Gastroesophageal sphincter (tissue), 4 donors: ENCODE measurements around the gene ITGBL1. TPM values are rescaled to one million over a fixed set of nuclear protein-coding genes. Genes with fewer than 3 reads are reported as not detected.

Source experiments
- ATAC-seq: fragments of 150-250 bp; one replicate; pipeline ENCODE4 v1.9.1; 2016; ENCODE audit warnings: mild to moderate bottlenecking, moderate library complexity
- H3K27ac ChIP-seq, 4 donors: fragments of 200-600 bp; sonication (generic) in 3 of 4; 1 replicate in 3 of 4; 2 replicates in 1 of 4; pipeline ENCODE4 v1.5.1; 2016 to 2019
- H3K27me3 ChIP-seq: fragments of 200-600 bp; sonication (generic); one replicate; pipeline ENCODE4 v1.5.1; 2019
- H3K36me3 ChIP-seq, 2 donors: fragments of 200-600 bp; sonication (generic); one replicate each; pipeline ENCODE4 v1.5.1; 2019; ENCODE audit warnings: control low read depth in 1 of 2
- H3K4me1 ChIP-seq, 3 donors: fragments of 200-600 bp; sonication (generic); 1 replicate in 2 of 3; 2 replicates in 1 of 3; pipeline ENCODE4 v1.5.1; 2016 to 2019; ENCODE audit warnings: control low read depth in 2 of 3
- H3K4me3 ChIP-seq, 2 donors: fragments of 200-600 bp; sonication (generic); one replicate each; pipeline ENCODE4 v1.5.1; 2019; ENCODE audit warnings: mild to moderate bottlenecking in 1 of 2, moderate library complexity in 1 of 2
- H3K9me3 ChIP-seq, 3 donors: fragments of 200-600 bp; sonication (generic); one replicate each; pipeline ENCODE4 v1.5.1; 2017 to 2019; ENCODE audit warnings: control low read depth in 2 of 3
- CTCF ChIP-seq, 4 experiments: fragments of 200-600 bp in 2 of 4; fragments of 450-650 bp in 2 of 4; sonication (generic) in 1 of 4; IDR thresholded peaks; one replicate each; pipeline ENCODE4 v1.5.1; 2017 to 2019; ENCODE audit warnings: antibody characterized with exemption in 4 of 4, mild to moderate bottlenecking in 2 of 4, moderate library complexity in 2 of 4
- EP300 ChIP-seq: sonication (generic); formaldehyde crosslinking; IDR thresholded peaks from one replicate; pipeline ENCODE4 v1.6.1; 2017; ENCODE audit warnings: antibody characterized with exemption, mild to moderate bottlenecking
- POLR2A ChIP-seq, 2 donors: fragments of 450-650 bp; IDR thresholded peaks; one replicate each; pipeline ENCODE4 v1.6.1; 2017; ENCODE audit warnings: antibody characterized with exemption in 2 of 2, mild to moderate bottlenecking in 2 of 2, moderate library complexity in 1 of 2
- POLR2AphosphoS5 ChIP-seq: sonication (generic); formaldehyde crosslinking; IDR thresholded peaks from one replicate; pipeline ENCODE4 v1.6.1; 2017; ENCODE audit warnings: antibody characterized with exemption
- WGBS, 2 donors: methylation state at CpG; one replicate each; pipeline ENCODE4 v1.1.5; 2018; ENCODE audit warnings: low coverage in 1 of 2; 5-methylcytosine and 5-hydroxymethylcytosine counted together
- total RNA-seq, 4 donors: library from RNA; depleted of rRNA; stranded (reverse); fragments of >200 nt; gene quantifications; one replicate each; pipeline ENCODE4 v1.1.0, GENCODE V29; 2016

Gene ITGBL1
- total RNA-seq, 4 donors from 2014 or later: 8.6 to 28.0 (median 12.8) TPM

- 86 to 93% methylated on average over 1 of the region's 1 CpG for WGBS, 2 donors
- Histone ChIP-seq H3K36me3 (no peaks in the 10 kb centered on the region), H3K4me3 (no peak overlapping the region), H3K9me3 (no peaks in the 10 kb centered on the region), H3K27ac (no peak overlapping the region), H3K27me3 (no peaks in the 10 kb centered on the region), H3K4me1 (no peaks in the 10 kb centered on the region)
- TF ChIP-seq EP300: no peak
- no peak for TF ChIP-seq POLR2A (IDR thresholded peaks at IDR 0.05)
- no peak for TF ChIP-seq POLR2AphosphoS5
- TF ChIP-seq CTCF (IDR thresholded peaks at IDR 0.05): no peak
- no peak for ATAC-seq
Measured at GRCh38 chr13:101749584-101749983, 297.1 kb downstream of the ITGBL1 start.

GRCh38 chr13:101751488-101751887 is 299.0 kb downstream of the ITGBL1 start:
- WGBS, 2 donors: 8 to 16% methylated on average over 3 of the region's 3 CpGs
- TF ChIP-seq CTCF (IDR thresholded peaks at IDR 0.05) (no peak), POLR2A (IDR thresholded peaks at IDR 0.05) (no peak), EP300 (no peak), POLR2AphosphoS5 (no peak)
- H3K4me1 ChIP-seq: no peaks in the 10 kb centered on the region
- no peaks in the 10 kb centered on the region for H3K27me3 ChIP-seq
- no peak overlapping the region for H3K27ac ChIP-seq
- H3K4me3 ChIP-seq: no peak overlapping the region
- no peak for ATAC-seq
- H3K36me3 ChIP-seq: no peaks in the 10 kb centered on the region
- no peaks in the 10 kb centered on the region for H3K9me3 ChIP-seq

GRCh38 chr13:101752432-101752831 is 300.0 kb downstream of the ITGBL1 start:
- H3K27ac ChIP-seq: no peak overlapping the region
- no peaks in the 10 kb centered on the region for H3K36me3 ChIP-seq
- H3K9me3 ChIP-seq: no peaks in the 10 kb centered on the region
- H3K27me3 ChIP-seq: no peaks in the 10 kb centered on the region
- no peak overlapping the region for H3K4me3 ChIP-seq
- no peak for ATAC-seq
- no peaks in the 10 kb centered on the region for H3K4me1 ChIP-seq
- 88 to 90% methylated on average over 3 of the region's 3 CpGs for WGBS, 2 donors
- TF ChIP-seq EP300 (no peak), POLR2AphosphoS5 (no peak), CTCF (IDR thresholded peaks at IDR 0.05) (no peak), POLR2A (IDR thresholded peaks at IDR 0.05) (no peak)

- no peaks in the 10 kb centered on the region for H3K4me1 ChIP-seq
- TF ChIP-seq POLR2A (IDR thresholded peaks at IDR 0.05): no peak
- TF ChIP-seq CTCF (IDR thresholded peaks at IDR 0.05): no peak
- TF ChIP-seq POLR2AphosphoS5: no peak
- no peak for TF ChIP-seq EP300
- no peaks in the 10 kb centered on the region for H3K27me3 ChIP-seq
- no peak for ATAC-seq
- 64 to 69% methylated on average over 4 to 6 of the region's 6 CpGs for WGBS, 2 donors
- no peaks in the 10 kb centered on the region for H3K9me3 ChIP-seq
- H3K27ac ChIP-seq: no peak overlapping the region
- no peaks in the 10 kb centered on the region for H3K36me3 ChIP-seq
- H3K4me3 ChIP-seq: no peak overlapping the region
Measured at GRCh38 chr13:101755228-101755887, 302.9 kb downstream of the ITGBL1 start.

GRCh38 chr13:101757446-101758039 is 305.1 kb downstream of the ITGBL1 start:
- TF ChIP-seq POLR2A (IDR thresholded peaks at IDR 0.05) (no peak), EP300 (no peak), CTCF (IDR thresholded peaks at IDR 0.05) (peak in 3 of 4 experiments; percentile 50 to 67 (median 52))
- H3K4me1 ChIP-seq: no peaks in the 10 kb centered on the region
- no peak overlapping the region for H3K27ac ChIP-seq
- H3K4me3 ChIP-seq: no peak overlapping the region
- 7 to 10% methylated on average over 1 of the region's 1 CpG for WGBS, 2 donors
- H3K36me3 ChIP-seq: no peaks in the 10 kb centered on the region
- peak; percentile 62 for ATAC-seq
- no peaks in the 10 kb centered on the region for H3K27me3 ChIP-seq
- no peaks in the 10 kb centered on the region for H3K9me3 ChIP-seq
